ENCODE data around the gene NAGS.
A peak's percentile ranks its signal among the peaks of the same experiment; 100 is the strongest.
"Not testable (repeated sequence)": the region's sequence is repeated elsewhere in the genome, so short reads cannot be mapped to it uniquely, and the experiment has no call there.

The NAGS gene

GRCh38 chr17:43984521-43984920 lies 19.9 kb upstream of the NAGS start:
- DNase-seq = no peak

- no peak for DNase-seq
Observed at GRCh38 chr17:43986225-43986981, 18.0 kb upstream of the NAGS start.

- DNase-seq = no peak
Observed at GRCh38 chr17:43987131-43988021, 17.0 kb upstream of the NAGS start.

GRCh38 chr17:43988301-43988700 lies 16.1 kb upstream of the NAGS start:
- no peak for DNase-seq

- no peak for DNase-seq
Observed at GRCh38 chr17:43992641-43993040, 11.8 kb upstream of the NAGS start.

GRCh38 chr17:43994272-43995149 lies 9.9 kb upstream of the NAGS start:
- peak in 1 of 2 experiments; percentile 43 for DNase-seq

GRCh38 chr17:43995150-43995471 lies 9.3 kb upstream of the NAGS start:
- DNase-seq = no peak

- DNase-seq = not testable (repeated sequence)
Observed at GRCh38 chr17:43997180-43997579, 7.2 kb upstream of the NAGS start.

GRCh38 chr17:43998552-43998951 lies 5.9 kb upstream of the NAGS start:
- no peak for DNase-seq

GRCh38 chr17:43999024-43999423 lies 5.4 kb upstream of the NAGS start:
- DNase-seq = no peak

GRCh38 chr17:44000141-44000860 lies 4.1 kb upstream of the NAGS start:
- DNase-seq = no peak

GRCh38 chr17:44000871-44001460 lies 3.5 kb upstream of the NAGS start:
- no peak for DNase-seq

GRCh38 chr17:44001461-44001920 lies 2.9 kb upstream of the NAGS start:
- no peak for DNase-seq

GRCh38 chr17:44002141-44002848 lies 2.1 kb upstream of the NAGS start:
- DNase-seq = peak; percentile 72 to 81

GRCh38 chr17:44004761-44005526 lies 522 bp downstream of the NAGS start:
- DNase-seq = peak in 1 of 2 experiments; percentile 48

GRCh38 chr17:44005527-44006271 lies 1.3 kb downstream of the NAGS start:
- DNase-seq = peak in 1 of 2 experiments; percentile 50

- peak in 1 of 2 experiments; percentile 65 for DNase-seq
Observed at GRCh38 chr17:44006272-44006597, 1.8 kb downstream of the NAGS start.

- DNase-seq = peak; percentile 91 to 95
Observed at GRCh38 chr17:44006598-44007345, 2.4 kb downstream of the NAGS start.
